ENCODE results near the gene FHOD3.

The FHOD3 gene

DNA sequence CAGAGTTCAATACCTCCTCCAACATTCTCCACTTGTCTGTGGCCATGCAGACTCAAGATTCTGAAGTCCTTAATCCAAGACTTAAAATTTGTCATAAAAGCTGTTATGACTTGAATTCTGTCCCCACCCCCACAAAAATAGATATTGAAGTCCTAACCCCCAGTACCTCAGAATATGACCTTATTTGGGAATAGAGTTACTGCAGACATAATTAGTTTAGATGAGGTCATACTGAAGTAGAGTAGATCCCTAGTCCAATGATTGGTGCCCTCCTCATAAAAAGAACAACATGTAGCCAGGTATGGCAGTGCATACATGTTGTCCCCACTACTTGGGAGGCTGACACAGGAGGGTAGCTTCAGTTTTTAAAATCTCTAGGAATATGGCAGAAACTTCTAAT is 522.1 kb downstream of the FHOD3 start:
- no peaks in the 10 kb centered on the region for H3K27me3 ChIP-seq (replicated peaks)
- no peak for DNase-seq
- H3K4me3 ChIP-seq (ENCODE audit: low read depth, low read length), result no peak overlapping the region
- in situ Hi-C loops (cut with HindIII; ENCODE audit: low pct_ligation_motif_present, low sequenced_read_pairs), result no loop called here
- H3K36me3 ChIP-seq (replicated peaks), result peaks cover 28% of the 10 kb centered on the region
- TF ChIP-seq, protein P1, sequence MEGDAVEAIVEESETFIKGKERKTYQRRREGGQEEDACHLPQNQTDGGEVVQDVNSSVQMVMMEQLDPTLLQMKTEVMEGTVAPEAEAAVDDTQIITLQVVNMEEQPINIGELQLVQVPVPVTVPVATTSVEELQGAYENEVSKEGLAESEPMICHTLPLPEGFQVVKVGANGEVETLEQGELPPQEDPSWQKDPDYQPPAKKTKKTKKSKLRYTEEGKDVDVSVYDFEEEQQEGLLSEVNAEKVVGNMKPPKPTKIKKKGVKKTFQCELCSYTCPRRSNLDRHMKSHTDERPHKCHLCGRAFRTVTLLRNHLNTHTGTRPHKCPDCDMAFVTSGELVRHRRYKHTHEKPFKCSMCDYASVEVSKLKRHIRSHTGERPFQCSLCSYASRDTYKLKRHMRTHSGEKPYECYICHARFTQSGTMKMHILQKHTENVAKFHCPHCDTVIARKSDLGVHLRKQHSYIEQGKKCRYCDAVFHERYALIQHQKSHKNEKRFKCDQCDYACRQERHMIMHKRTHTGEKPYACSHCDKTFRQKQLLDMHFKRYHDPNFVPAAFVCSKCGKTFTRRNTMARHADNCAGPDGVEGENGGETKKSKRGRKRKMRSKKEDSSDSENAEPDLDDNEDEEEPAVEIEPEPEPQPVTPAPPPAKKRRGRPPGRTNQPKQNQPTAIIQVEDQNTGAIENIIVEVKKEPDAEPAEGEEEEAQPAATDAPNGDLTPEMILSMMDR (IDR thresholded peaks at IDR 0.05; ENCODE audit: low read depth, low read length, missing control alignments), result no peak
- H3K27ac ChIP-seq, result no peak overlapping the region

DNA sequence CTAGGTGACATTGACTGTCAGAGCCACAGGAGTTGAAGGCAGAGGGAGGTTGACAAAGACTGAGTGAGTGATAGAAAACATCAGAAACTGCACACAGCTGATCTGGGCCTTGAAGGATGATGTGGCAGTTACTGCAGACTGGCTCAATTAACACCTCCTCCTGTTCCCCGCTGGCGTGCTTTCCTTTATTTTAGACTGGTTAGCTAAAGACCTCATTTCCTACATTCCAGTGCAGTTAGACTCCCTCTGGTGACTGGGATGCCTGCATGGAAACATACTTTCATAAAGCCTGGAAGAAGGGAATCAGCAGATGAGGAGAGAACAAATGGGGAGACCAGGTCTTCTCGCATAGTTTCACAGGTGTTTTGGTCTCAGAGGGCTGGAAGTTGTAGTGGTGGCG is 524.2 kb downstream of the FHOD3 start:
- H3K36me3 ChIP-seq (replicated peaks), result peaks cover 20% of the 10 kb centered on the region
- no peak overlapping the region for H3K4me3 ChIP-seq (ENCODE audit: low read depth, low read length)
- in situ Hi-C loops (cut with HindIII; ENCODE audit: low pct_ligation_motif_present, low sequenced_read_pairs), result no loop called here
- TF ChIP-seq, protein P1 (IDR thresholded peaks at IDR 0.05; ENCODE audit: low read depth, low read length, missing control alignments), result no peak
- no peak overlapping the region for H3K27ac ChIP-seq
- DNase-seq, result no peak
- no peaks in the 10 kb centered on the region for H3K27me3 ChIP-seq (replicated peaks)

DNA sequence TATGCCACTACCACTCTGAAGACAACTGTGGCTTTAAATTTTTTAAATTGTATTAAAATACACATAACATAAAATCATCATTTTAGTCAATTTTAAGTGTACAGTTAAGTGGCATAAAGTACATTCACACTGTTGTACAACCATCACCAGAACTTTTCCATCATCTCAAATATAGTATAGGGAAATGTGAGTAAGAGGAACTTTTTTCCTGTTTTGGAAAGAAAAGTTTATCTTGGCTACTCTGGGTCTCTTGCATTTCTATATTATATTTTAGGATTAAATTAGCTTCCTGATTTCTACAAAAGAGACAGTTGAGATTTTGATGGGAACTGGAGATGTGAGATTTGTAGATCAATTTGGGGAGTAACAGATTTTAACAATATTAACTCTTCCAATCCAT is 528.0 kb downstream of the FHOD3 start:
- Histone ChIP-seq H3K27ac (no peak overlapping the region), H3K36me3 (replicated peaks) (peaks cover 3% of the 10 kb centered on the region), H3K27me3 (replicated peaks) (no peaks in the 10 kb centered on the region), H3K4me3 (ENCODE audit: low read depth, low read length) (no peak overlapping the region)
- no peak for DNase-seq
- in situ Hi-C loops (cut with HindIII; ENCODE audit: low pct_ligation_motif_present, low sequenced_read_pairs), result no loop called here
- TF ChIP-seq, protein P1 (IDR thresholded peaks at IDR 0.05; ENCODE audit: low read depth, low read length, missing control alignments), result no peak

DNA sequence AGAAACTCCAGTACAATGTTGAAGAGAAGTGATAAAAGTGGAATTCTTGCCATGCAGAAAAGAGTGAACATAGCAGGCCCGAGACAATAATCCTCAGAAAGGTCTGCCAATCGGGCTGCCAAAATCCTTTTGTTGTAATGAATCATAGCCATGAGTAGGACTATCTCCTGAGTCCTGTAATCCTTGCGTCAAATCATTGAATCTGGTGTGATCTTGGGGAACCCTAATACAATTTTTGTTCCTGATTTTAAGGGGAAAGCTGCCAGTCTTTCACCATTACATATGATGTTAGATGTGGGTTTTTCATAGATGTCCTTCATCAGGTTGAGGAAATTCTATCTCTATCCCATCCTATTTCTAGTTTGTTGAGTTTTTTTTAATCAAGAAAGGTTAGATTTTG is 529.0 kb downstream of the FHOD3 start:
- in situ Hi-C loops (cut with HindIII; ENCODE audit: low pct_ligation_motif_present, low sequenced_read_pairs), result no loop called here
- no peak for DNase-seq
- Histone ChIP-seq H3K36me3 (replicated peaks) (peaks cover 3% of the 10 kb centered on the region), H3K27me3 (replicated peaks) (no peaks in the 10 kb centered on the region), H3K27ac (no peak overlapping the region), H3K4me3 (ENCODE audit: low read depth, low read length) (no peak overlapping the region)
- TF ChIP-seq, protein P1 (IDR thresholded peaks at IDR 0.05; ENCODE audit: low read depth, low read length, missing control alignments), result no peak

DNA sequence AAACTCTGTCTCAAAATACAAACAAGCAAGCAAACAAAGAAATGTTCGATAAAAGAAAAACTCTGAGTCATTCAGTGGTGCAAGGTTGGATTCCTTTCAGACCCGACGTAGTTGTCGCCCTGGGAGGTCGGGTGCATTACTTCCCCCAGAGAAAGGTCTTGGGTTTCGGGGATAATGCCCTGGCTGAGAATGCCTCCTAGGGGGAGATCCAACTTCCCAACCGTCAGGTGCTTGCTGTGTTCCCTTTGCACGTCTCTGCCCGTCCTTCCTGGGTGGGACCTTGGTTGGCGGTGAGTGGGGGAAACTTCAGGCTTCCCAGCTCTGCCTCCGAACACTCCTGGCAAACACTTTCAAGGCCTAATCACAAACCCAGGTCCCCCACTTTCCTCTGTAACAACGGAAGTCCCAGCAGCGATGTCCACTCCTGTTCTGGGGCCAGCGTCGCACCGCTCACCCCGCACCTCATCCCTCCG is 530.7 kb downstream of the FHOD3 start:
- Histone ChIP-seq H3K27me3 (replicated peaks) (no peaks in the 10 kb centered on the region), H3K4me3 (ENCODE audit: low read depth, low read length) (peak overlapping the region; percentile 96), H3K27ac (peak overlapping the region; percentile 75), H3K36me3 (replicated peaks) (no peaks in the 10 kb centered on the region)
- DNase-seq, result peak; percentile 50
- in situ Hi-C loops (cut with HindIII; ENCODE audit: low pct_ligation_motif_present, low sequenced_read_pairs), result no loop called here
- TF ChIP-seq, protein P1 (IDR thresholded peaks at IDR 0.05; ENCODE audit: low read depth, low read length, missing control alignments), result no peak

DNA sequence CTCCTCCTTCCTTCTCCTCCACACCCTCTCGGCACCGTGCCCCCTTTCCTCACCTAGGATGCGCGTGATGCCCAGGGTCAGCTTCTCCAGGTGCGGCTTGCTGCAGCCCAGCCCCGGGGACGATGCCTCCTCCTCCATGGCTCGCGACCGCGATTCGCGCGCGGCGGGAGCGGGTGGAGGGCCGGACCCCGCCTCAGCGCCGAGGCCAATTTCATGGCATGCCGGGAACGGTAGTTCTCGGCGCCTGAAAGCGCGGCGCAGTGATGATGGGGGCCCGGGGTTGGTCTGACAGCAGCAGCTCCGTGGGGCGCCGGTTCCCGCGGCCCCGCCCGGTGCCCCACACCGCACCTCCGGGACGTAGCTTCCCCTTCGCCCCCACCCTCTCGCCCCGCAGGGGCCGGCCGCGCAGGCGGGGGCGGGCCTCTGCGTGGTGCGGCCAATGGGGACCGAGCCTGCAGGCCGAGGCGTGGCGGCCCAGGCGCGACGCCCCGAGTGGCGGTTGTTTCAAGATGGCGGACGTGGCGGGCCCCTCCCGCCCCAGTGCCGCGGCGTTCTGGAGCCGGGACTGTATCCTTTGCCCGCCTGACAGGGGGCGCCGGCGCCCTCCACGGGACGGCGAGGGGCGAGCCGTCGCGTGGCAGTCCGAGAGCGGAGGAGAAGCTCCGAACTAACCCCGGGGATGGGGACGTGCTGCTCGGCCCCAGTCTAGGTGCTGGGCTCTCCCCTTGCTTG is 531.3 kb downstream of the FHOD3 start, which contains the start of the genes KIAA1328 and TPGS2:
Gene KIAA1328, plus strand, starts transcription at position 498 of the 732 bp plus-strand sequence. Its CDS starts 12 bp downstream, at position 510.
Gene TPGS2, minus strand, starts transcription at position 373 of the 732 bp plus-strand sequence. Its CDS starts 235 bp downstream, at position 138.
- in situ Hi-C loops (cut with HindIII; ENCODE audit: low pct_ligation_motif_present, low sequenced_read_pairs), result no loop called here
- no peaks in the 10 kb centered on the region for H3K36me3 ChIP-seq (replicated peaks)
- H3K27ac ChIP-seq, result peak within 1 kb of the TSS; percentile 75
- H3K4me3 ChIP-seq (ENCODE audit: low read depth, low read length), result peak within 1 kb of the TSS; percentile 96
- TF ChIP-seq, protein P1 (IDR thresholded peaks at IDR 0.05; ENCODE audit: low read depth, low read length, missing control alignments), result peak; percentile 50
- DNase-seq, result peak; percentile 79
- no peaks in the 10 kb centered on the region for H3K27me3 ChIP-seq (replicated peaks)

All from brain microvascular endothelial cell (primary cell).